ENCODE data around the gene PHETA2.

DNA sequence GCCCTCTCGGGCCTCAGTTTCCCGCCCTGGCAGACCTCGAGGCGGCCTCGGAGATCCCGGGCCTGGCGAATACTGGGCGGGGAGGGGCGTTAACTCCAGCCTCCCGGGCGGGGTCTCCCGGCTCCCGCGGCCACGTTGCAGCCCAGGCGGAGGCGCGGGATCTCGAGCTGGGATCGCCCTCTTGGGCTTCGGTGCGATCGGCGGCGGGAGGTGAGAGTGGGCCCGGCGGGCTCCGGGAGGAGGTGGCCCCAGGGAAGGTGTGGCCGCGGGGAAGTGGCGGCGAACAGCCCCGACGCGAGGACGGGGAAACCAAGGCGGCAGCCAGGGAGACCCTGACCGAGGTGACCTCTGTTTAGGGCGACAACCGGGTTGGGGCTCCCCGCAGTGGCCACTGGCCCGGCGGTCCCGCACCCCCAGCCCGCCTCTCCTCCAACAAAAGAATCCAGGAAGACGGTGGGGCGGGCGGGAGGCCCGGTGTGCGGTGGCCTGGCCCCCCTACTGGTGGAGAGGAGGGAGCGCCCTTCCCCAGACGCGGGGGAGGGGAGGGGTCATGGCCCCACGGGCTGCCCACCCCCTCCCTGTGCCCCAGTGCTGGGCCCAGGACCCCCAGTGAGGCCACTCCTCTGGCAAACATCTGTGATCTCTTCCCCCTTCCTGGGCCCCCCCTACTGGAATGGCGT is at the start of gene PHETA2:
- TF ChIP-seq, protein P1, sequence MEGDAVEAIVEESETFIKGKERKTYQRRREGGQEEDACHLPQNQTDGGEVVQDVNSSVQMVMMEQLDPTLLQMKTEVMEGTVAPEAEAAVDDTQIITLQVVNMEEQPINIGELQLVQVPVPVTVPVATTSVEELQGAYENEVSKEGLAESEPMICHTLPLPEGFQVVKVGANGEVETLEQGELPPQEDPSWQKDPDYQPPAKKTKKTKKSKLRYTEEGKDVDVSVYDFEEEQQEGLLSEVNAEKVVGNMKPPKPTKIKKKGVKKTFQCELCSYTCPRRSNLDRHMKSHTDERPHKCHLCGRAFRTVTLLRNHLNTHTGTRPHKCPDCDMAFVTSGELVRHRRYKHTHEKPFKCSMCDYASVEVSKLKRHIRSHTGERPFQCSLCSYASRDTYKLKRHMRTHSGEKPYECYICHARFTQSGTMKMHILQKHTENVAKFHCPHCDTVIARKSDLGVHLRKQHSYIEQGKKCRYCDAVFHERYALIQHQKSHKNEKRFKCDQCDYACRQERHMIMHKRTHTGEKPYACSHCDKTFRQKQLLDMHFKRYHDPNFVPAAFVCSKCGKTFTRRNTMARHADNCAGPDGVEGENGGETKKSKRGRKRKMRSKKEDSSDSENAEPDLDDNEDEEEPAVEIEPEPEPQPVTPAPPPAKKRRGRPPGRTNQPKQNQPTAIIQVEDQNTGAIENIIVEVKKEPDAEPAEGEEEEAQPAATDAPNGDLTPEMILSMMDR (IDR thresholded peaks at IDR 0.05; ENCODE audit: insufficient read depth, low read length, poor library complexity, severe bottlenecking), result no peak
- no peak for TF ChIP-seq EZH2phosphoT487 (conservative IDR thresholded peaks at IDR 0.05; ENCODE audit: low read length)
